Astrocyte (in vitro differentiated cells and primary cell): ENCODE results near the gene UBALD1. TPM values are rescaled to one million over a fixed set of nuclear protein-coding genes. Genes with fewer than 3 reads are reported as not detected.

Experiments used
- DNase-seq: peaks from one replicate; pipeline ENCODE4 v3.0.0-alpha.2; 2010; ENCODE audit warnings: low read depth
- FAIRE-seq: peaks from 2 replicates; lab custom pipeline; 2011; peaks lifted over from hg19 to GRCh38; lab: Jason Lieb, UNC
- H2AFZ ChIP-seq: 2 replicates; pipeline ENCODE4 v1.6.0; 2012; ENCODE audit warnings: low read depth, low read length, inconsistent platforms
- H3K27ac ChIP-seq: 2 replicates; pipeline ENCODE4 v1.5.1; 2011; ENCODE audit warnings: low read depth, low read length, inconsistent platforms
- H3K27me3 ChIP-seq: 2 replicates; pipeline ENCODE4 v1.6.0; 2011; ENCODE audit warnings: low read length, inconsistent platforms; ENCODE audit not compliant: insufficient read depth
- H3K36me3 ChIP-seq: 2 replicates; pipeline ENCODE4 v1.5.1; 2011; ENCODE audit warnings: low read length, inconsistent platforms; ENCODE audit not compliant: insufficient read depth
- H3K4me1 ChIP-seq: 2 replicates; pipeline ENCODE4 v1.5.1; 2011; ENCODE audit warnings: low read length, inconsistent platforms; ENCODE audit not compliant: insufficient read depth
- H3K4me2 ChIP-seq: 2 replicates; pipeline ENCODE4 v1.6.0; 2012; ENCODE audit warnings: low read length, inconsistent platforms
- H3K4me3 ChIP-seq: 2 replicates; pipeline ENCODE4 v1.5.1; 2011; ENCODE audit warnings: low read depth, mild to moderate bottlenecking, low read length, inconsistent platforms; ENCODE audit not compliant: insufficient read depth
- H3K79me2 ChIP-seq: 2 replicates; pipeline ENCODE4 v1.6.0; 2012; ENCODE audit warnings: mild to moderate bottlenecking, low read length, inconsistent platforms; ENCODE audit not compliant: insufficient read depth
- H3K9ac ChIP-seq: 2 replicates; pipeline ENCODE4 v1.6.0; 2012; ENCODE audit warnings: mild to moderate bottlenecking, low read length, inconsistent platforms
- H3K9me3 ChIP-seq: 2 replicates; pipeline ENCODE4 v1.5.1; 2012; ENCODE audit warnings: low read depth, mild to moderate bottlenecking, low read length, inconsistent platforms; ENCODE audit not compliant: insufficient read depth
- H4K20me1 ChIP-seq: 2 replicates; pipeline ENCODE4 v1.6.0; 2012; ENCODE audit warnings: low read length, inconsistent platforms; ENCODE audit not compliant: insufficient read depth
- H3K27ac Mint-ChIP-seq: one replicate; pipeline ENCODE4 v1.8.0; 2021; ENCODE audit warnings: mild to moderate bottlenecking, mixed read lengths; ENCODE audit not compliant: unreplicated experiment
- H3K27me3 Mint-ChIP-seq: one replicate; pipeline ENCODE4 v1.8.0; 2021; ENCODE audit warnings: low read depth, mixed read lengths; ENCODE audit not compliant: unreplicated experiment
- H3K36me3 Mint-ChIP-seq: one replicate; pipeline ENCODE4 v1.8.0; 2021; ENCODE audit warnings: low read depth, mixed read lengths; ENCODE audit not compliant: unreplicated experiment
- H3K4me1 Mint-ChIP-seq: one replicate; pipeline ENCODE4 v1.8.0; 2021; ENCODE audit warnings: low read depth, mixed read lengths; ENCODE audit not compliant: unreplicated experiment
- H3K4me3 Mint-ChIP-seq: one replicate; pipeline ENCODE4 v1.8.0; 2021; ENCODE audit warnings: mild to moderate bottlenecking, moderate library complexity, mixed read lengths; ENCODE audit not compliant: unreplicated experiment
- H3K9me3 Mint-ChIP-seq: one replicate; pipeline ENCODE4 v1.8.0; 2021; ENCODE audit warnings: mild to moderate bottlenecking, mixed read lengths; ENCODE audit not compliant: unreplicated experiment
- CTCF ChIP-seq: IDR thresholded peaks from 2 replicates; pipeline ENCODE4 v1.5.1; 2011; ENCODE audit warnings: low read depth, mild to moderate bottlenecking, inconsistent platforms, low read length, moderate library complexity; ENCODE audit not compliant: insufficient read depth
- EZH2 ChIP-seq: IDR thresholded peaks from 2 replicates; pipeline ENCODE4 v1.6.1; 2012; ENCODE audit warnings: mild to moderate bottlenecking, low read length, inconsistent platforms; ENCODE audit not compliant: insufficient read depth
- total RNA-seq: library from RNA; stranded (reverse); gene quantifications from 2 replicates; pipeline ENCODE4 v1.2.1, GENCODE V29; 2021

Gene UBALD1
- total RNA-seq, 1 donor from 2014 or later = 53.0 TPM

GRCh38 chr16:4663465-4663776, 48.7 kb upstream of the UBALD1 start:
- Histone ChIP-seq H3K9ac (no peak overlapping the region), H3K4me1 (peaks cover 33% of the 10 kb centered on the region), H3K4me3 (no peak overlapping the region), H3K4me2 (no peak overlapping the region), H3K79me2 (peaks cover 30% of the 10 kb centered on the region), H3K27ac (no peak overlapping the region), H3K9me3 (no peaks in the 10 kb centered on the region), H2AFZ (no peak overlapping the region), H3K27me3 (no peaks in the 10 kb centered on the region), H3K36me3 (peaks cover 15% of the 10 kb centered on the region), H4K20me1 (peaks cover 76% of the 10 kb centered on the region)
- DNase-seq (no peak), FAIRE-seq (no peak)
- Mint-ChIP-seq H3K27me3 (no peaks in the 10 kb centered on the region), H3K9me3 (no peaks in the 10 kb centered on the region), H3K4me1 (peaks cover 20% of the 10 kb centered on the region), H3K36me3 (peaks cover 10% of the 10 kb centered on the region), H3K4me3 (no peak overlapping the region), H3K27ac (no peak overlapping the region)
- TF ChIP-seq EZH2 (no peak), CTCF (no peak)

- Histone ChIP-seq H3K27ac (no peak overlapping the region), H3K27me3 (no peaks in the 10 kb centered on the region), H4K20me1 (peaks cover 62% of the 10 kb centered on the region), H3K79me2 (peaks cover 30% of the 10 kb centered on the region), H3K4me2 (no peak overlapping the region), H3K4me1 (peaks cover 33% of the 10 kb centered on the region), H3K36me3 (peaks cover 3% of the 10 kb centered on the region), H3K9ac (no peak overlapping the region), H2AFZ (no peak overlapping the region), H3K9me3 (no peaks in the 10 kb centered on the region), H3K4me3 (no peak overlapping the region)
- Mint-ChIP-seq H3K27me3 (no peaks in the 10 kb centered on the region), H3K4me1 (peaks cover 20% of the 10 kb centered on the region), H3K4me3 (peak overlapping the region; percentile 27), H3K36me3 (peaks cover 10% of the 10 kb centered on the region), H3K27ac (no peak overlapping the region), H3K9me3 (no peaks in the 10 kb centered on the region)
- FAIRE-seq = no peak
- TF ChIP-seq CTCF (no peak), EZH2 (no peak)
- DNase-seq = peak; percentile 38
These were observed 47.0 kb upstream of the UBALD1 start for GRCh38 chr16:4661661-4662060.

GRCh38 chr16:4660454-4661007, 45.8 kb upstream of the UBALD1 start:
- Mint-ChIP-seq H3K36me3 (peaks cover 14% of the 10 kb centered on the region), H3K4me3 (peak overlapping the region; percentile 57), H3K27ac (no peak overlapping the region), H3K27me3 (no peaks in the 10 kb centered on the region), H3K4me1 (peaks cover 20% of the 10 kb centered on the region), H3K9me3 (no peaks in the 10 kb centered on the region)
- H3K9me3 ChIP-seq = no peaks in the 10 kb centered on the region
- H3K79me2 ChIP-seq = peaks cover 35% of the 10 kb centered on the region
- H3K9ac ChIP-seq = peak overlapping the region; percentile 43
- H3K4me1 ChIP-seq = peaks cover 33% of the 10 kb centered on the region
- H3K4me2 ChIP-seq = peak overlapping the region; percentile 55
- peak overlapping the region; percentile 36 for H3K27ac ChIP-seq
- H3K36me3 ChIP-seq = peaks cover 2% of the 10 kb centered on the region
- no peak for TF ChIP-seq CTCF
- TF ChIP-seq EZH2 = no peak
- H2AFZ ChIP-seq = no peak overlapping the region
- no peak overlapping the region for H3K4me3 ChIP-seq
- no peaks in the 10 kb centered on the region for H3K27me3 ChIP-seq
- DNase-seq (peak; percentile 75), FAIRE-seq (no peak)
- peaks cover 67% of the 10 kb centered on the region for H4K20me1 ChIP-seq
